ENCODE measurements around the gene NAT8L.

DNA sequence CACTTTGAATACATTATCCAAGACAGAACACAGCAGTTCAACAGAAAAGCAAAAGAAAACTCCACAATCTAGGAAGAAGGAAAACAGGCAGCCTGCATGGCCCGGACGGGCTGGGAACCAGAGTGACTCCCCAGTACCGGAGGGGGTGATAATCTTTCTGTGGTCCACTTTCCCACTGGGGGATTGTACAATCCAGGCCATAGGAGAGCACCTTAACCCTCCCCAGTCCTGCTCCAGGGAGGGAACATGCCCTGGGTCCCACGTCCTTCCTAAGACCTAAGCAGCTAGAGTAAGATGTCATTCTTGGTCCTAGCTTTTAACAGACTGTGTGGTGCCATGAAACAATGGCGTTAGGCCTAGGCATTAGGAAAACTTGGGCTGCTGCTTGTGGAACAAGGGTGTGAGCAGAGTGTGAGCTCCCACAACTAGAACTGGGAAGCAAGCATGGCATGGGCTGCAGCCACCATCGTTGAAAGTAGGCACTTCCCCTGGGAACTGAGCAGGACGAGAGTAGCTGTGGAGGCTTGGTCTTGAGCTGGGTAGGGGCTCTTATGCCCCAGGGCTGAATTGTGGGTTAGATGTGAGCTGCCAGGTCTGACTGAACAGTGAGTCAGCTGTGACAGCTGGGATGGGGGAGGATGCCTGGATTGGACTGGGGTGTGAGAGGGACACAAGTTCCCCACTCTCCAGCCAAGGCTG lies 42.4 kb downstream of the NAT8L start:
- TF ChIP-seq POLR2A (IDR thresholded peaks at IDR 0.05; ENCODE audit: low read depth, low read length) (no peak), BHLHE40 (IDR thresholded peaks at IDR 0.05; ENCODE audit: low read depth, low read length) (no peak)
- TF ChIP-seq, protein P1, sequence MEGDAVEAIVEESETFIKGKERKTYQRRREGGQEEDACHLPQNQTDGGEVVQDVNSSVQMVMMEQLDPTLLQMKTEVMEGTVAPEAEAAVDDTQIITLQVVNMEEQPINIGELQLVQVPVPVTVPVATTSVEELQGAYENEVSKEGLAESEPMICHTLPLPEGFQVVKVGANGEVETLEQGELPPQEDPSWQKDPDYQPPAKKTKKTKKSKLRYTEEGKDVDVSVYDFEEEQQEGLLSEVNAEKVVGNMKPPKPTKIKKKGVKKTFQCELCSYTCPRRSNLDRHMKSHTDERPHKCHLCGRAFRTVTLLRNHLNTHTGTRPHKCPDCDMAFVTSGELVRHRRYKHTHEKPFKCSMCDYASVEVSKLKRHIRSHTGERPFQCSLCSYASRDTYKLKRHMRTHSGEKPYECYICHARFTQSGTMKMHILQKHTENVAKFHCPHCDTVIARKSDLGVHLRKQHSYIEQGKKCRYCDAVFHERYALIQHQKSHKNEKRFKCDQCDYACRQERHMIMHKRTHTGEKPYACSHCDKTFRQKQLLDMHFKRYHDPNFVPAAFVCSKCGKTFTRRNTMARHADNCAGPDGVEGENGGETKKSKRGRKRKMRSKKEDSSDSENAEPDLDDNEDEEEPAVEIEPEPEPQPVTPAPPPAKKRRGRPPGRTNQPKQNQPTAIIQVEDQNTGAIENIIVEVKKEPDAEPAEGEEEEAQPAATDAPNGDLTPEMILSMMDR (conservative IDR thresholded peaks at IDR 0.05; ENCODE audit: low read depth, low read length) = no peak
